PC-3 (cell line): ENCODE data around the gene CRY2. TPM values are rescaled to one million over a fixed set of nuclear protein-coding genes. Genes with fewer than 3 reads are reported as not detected.

ENCODE experiments used
- ATAC-seq: fragments of 200-7000 bp; cut with Tn5 transposase; 2 replicates; pipeline ENCODE4 v1.9.1; 2020; ENCODE audit warnings: mild to moderate bottlenecking, moderate library complexity
- BruUV-seq: library from RNA; stranded (reverse); fragments of 400-500 nt; replicated peaks from 2 replicates; lab custom pipeline; 2021; lab: Mats Ljungman, UMichigan
- CTCF ChIA-PET: fragments of 300-600 bp; sonication (Branson Sonifier 250); formaldehyde crosslinking; loops from one replicate; lab custom pipeline; 2022; ENCODE audit warnings: antibody characterized with exemption; lab: Charles Lee
- POLR2A ChIA-PET: fragments of 300-600 bp; sonication (Branson Sonifier 250); formaldehyde crosslinking; loops from one replicate; lab custom pipeline; 2022; ENCODE audit warnings: antibody characterized with exemption; ENCODE audit not compliant: unreplicated experiment; lab: Charles Lee
- DNase-seq: peaks from one replicate; pipeline ENCODE4 v3.0.0-alpha.2; 2015
- H2AFZ ChIP-seq: fragments of 300-600 bp; sonication (generic); 2 replicates; pipeline ENCODE4 v1.6.0; 2016; ENCODE audit warnings: antibody characterized with exemption, low read length
- H3F3A ChIP-seq: fragments of 300-600 bp; sonication (generic); one replicate; pipeline ENCODE4 v1.6.0; 2017; ENCODE audit warnings: antibody characterized with exemption, low read length, control low read depth, mild to moderate bottlenecking; ENCODE audit not compliant: unreplicated experiment
- H3K27ac ChIP-seq: fragments of 300-600 bp; sonication (generic); 2 replicates; pipeline ENCODE4 v1.5.1; 2016; ENCODE audit warnings: mild to moderate bottlenecking, low read length
- H3K27me3 ChIP-seq: fragments of 300-600 bp; sonication (generic); 2 replicates; pipeline ENCODE4 v1.6.1; 2016; ENCODE audit warnings: low read length, mixed read lengths
- H3K36me3 ChIP-seq: fragments of 300-600 bp; sonication (generic); 2 replicates; pipeline ENCODE4 v1.6.1; 2016; ENCODE audit warnings: low read depth, mixed run types, low read length, mixed read lengths
- H3K4me1 ChIP-seq: fragments of 300-600 bp; sonication (generic); 2 replicates; pipeline ENCODE4 v1.5.1; 2016; ENCODE audit warnings: low read length; ENCODE audit not compliant: insufficient read depth
- H3K4me2 ChIP-seq: fragments of 300-600 bp; sonication (generic); 2 replicates; pipeline ENCODE4 v1.6.0; 2016; ENCODE audit warnings: low read length
- H3K4me3 ChIP-seq: fragments of 300-600 bp; sonication (generic); 2 replicates; pipeline ENCODE4 v1.5.1; 2016; ENCODE audit warnings: mild to moderate bottlenecking, low read length, mixed read lengths
- H3K79me2 ChIP-seq: fragments of 300-600 bp; sonication (generic); 2 replicates; pipeline ENCODE4 v1.6.1; 2017; ENCODE audit warnings: low read length, mixed read lengths
- H3K9ac ChIP-seq: fragments of 300-600 bp; sonication (generic); 2 replicates; pipeline ENCODE4 v1.6.0; 2016; ENCODE audit warnings: mild to moderate bottlenecking, low read length
- H3K9me2 ChIP-seq: fragments of 300-600 bp; sonication (generic); replicated peaks from 2 replicates; pipeline ENCODE4 v1.6.1; 2016; ENCODE audit warnings: mixed run types, low read length, mixed read lengths
- H3K9me3 ChIP-seq: fragments of 300-600 bp; sonication (generic); 2 replicates; pipeline ENCODE4 v1.6.1; 2016; ENCODE audit warnings: low read length, mixed read lengths
- H4K20me1 ChIP-seq: fragments of 300-600 bp; sonication (generic); 2 replicates; pipeline ENCODE4 v1.6.1; 2016; ENCODE audit warnings: low read length, mixed read lengths
- EZH2 ChIP-seq: fragments of 300-600 bp; sonication (generic); IDR thresholded peaks from one replicate; pipeline ENCODE4 v1.6.1; 2017; ENCODE audit warnings: antibody characterized with exemption, mild to moderate bottlenecking, low read length; ENCODE audit not compliant: unreplicated experiment
- EZH2phosphoT487 ChIP-seq: fragments of 300-600 bp; sonication (generic); IDR thresholded peaks from 2 replicates; pipeline ENCODE4 v1.6.1; 2018; ENCODE audit warnings: mild to moderate bottlenecking, antibody characterized with exemption, low read length, borderline replicate concordance
- intact Hi-C: fragments of 100-400 bp; cut with micrococcal nuclease; formaldehyde crosslinking; loops from 2 replicates; pipeline ENCODE4 v1.9.0; 2023
- total RNA-seq: library from RNA; depleted of rRNA; stranded (reverse); fragments of >200 nt; gene quantifications from 2 replicates; pipeline ENCODE4 v1.2.3, GENCODE V29; 2014
- TF ChIP-seq, protein P1 (sequence below): fragments of 300-600 bp; sonication (generic); conservative IDR thresholded peaks from 2 replicates; pipeline ENCODE4 v1.5.1; 2017; ENCODE audit warnings: antibody characterized with exemption, low read depth, mild to moderate bottlenecking, low read length

Gene CRY2
- total RNA-seq, 1 experiment from 2014 or later, result 9.5 TPM

DNA sequence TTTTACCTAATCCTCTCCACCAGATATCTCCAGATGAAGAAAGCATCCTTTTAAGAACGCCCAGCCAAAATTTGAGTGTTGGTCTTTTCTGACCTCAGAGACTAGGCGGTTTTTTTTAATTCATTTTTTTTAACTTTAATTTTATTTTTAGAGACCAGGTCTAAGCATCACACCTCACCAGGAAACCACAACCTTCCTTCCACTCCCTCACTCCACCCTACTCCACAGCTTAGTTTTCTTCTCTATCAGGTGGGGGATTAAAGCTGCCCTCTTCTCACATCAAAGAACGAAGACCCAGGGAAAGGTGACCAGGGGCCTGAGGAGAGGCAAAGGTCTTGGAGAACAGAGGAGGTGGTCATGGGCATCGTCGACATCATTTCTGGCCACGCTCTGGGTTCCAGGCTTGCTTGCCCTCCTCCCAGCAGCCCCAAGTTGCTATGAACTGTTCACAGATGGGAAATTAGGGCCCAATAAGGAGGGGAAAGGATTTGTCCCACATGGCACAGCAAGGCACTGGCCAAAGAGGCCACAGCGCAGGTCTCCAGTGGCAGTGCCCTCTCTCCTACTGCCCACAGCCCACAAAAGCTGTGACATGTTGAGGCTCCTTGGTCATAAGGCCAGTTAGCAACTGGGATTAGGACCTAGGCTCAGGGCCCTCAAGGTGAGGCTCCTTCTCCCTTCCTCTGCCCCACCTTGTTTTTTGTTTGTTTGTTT, 71.8 kb downstream of the CRY2 start:
- no peak for ATAC-seq
- no TSS peak for BruUV-seq
- Histone ChIP-seq H3K9me3 (no peaks in the 10 kb centered on the region), H3K4me2 (peak overlapping the region; percentile 98), H3K4me3 (peak overlapping the region; percentile 96), H3K9me2 (no peaks in the 10 kb centered on the region), H3K36me3 (no peaks in the 10 kb centered on the region; the same call in 1 of the 2 replicates), H3K27me3 (no peaks in the 10 kb centered on the region), H3K4me1 (peaks cover 3% of the 10 kb centered on the region; the same call in 1 of the 2 replicates), H3K9ac (no peak overlapping the region), H3F3A (no peaks in the 10 kb centered on the region), H2AFZ (peak overlapping the region; percentile 94), H3K27ac (no peak overlapping the region), H4K20me1 (no peaks in the 10 kb centered on the region), H3K79me2 (peaks cover 19% of the 10 kb centered on the region)
- TF ChIP-seq EZH2 (no peak), EZH2phosphoT487 (no peak)
- TF ChIP-seq, protein P1, sequence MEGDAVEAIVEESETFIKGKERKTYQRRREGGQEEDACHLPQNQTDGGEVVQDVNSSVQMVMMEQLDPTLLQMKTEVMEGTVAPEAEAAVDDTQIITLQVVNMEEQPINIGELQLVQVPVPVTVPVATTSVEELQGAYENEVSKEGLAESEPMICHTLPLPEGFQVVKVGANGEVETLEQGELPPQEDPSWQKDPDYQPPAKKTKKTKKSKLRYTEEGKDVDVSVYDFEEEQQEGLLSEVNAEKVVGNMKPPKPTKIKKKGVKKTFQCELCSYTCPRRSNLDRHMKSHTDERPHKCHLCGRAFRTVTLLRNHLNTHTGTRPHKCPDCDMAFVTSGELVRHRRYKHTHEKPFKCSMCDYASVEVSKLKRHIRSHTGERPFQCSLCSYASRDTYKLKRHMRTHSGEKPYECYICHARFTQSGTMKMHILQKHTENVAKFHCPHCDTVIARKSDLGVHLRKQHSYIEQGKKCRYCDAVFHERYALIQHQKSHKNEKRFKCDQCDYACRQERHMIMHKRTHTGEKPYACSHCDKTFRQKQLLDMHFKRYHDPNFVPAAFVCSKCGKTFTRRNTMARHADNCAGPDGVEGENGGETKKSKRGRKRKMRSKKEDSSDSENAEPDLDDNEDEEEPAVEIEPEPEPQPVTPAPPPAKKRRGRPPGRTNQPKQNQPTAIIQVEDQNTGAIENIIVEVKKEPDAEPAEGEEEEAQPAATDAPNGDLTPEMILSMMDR, result no peak
- no peak for DNase-seq
- CTCF ChIA-PET, result no interaction called here
- POLR2A ChIA-PET, result no interaction called here
- intact Hi-C loops, result loop anchor here (1.0 to 2.0 kb wide), 4 partner anchors 38 to 76 kb away; partner anchors contain the start of gene CRY2

DNA sequence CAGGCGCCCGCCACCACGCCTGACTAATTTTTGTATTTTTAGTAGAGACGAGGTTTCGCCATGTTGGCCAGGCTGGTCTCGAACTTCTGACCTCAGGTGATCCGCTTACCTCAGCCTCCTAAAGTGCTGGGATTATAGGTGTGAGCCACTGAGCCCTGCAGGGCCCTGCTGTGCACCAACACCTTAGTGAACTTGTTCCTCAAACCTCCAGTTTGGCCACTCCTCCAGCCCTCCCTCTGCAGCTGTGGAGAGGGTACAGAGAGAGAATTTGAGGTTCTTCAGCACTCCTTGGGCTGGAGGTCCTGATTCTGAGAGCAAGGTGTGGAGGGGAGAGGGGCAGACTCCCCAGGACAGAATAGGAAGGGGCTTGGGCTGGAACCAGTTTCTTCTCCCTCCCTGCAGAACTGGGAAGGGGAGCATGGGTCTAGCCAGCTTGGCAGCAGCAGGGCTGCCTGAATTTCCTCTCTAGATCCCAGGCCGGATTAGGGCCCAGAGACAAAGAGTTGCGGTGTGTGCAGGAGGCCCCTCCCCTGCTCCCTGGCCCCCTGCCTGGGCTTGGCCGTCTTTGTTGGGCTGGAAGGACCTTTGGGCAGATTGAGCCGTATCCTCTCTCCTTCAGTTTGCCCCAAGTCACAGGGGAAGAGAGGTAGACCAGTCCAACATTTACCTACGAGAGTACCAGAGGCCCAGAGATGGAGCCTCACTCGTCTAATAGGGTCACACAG, 72.7 kb downstream of the CRY2 start:
- H3K9me3 ChIP-seq, result no peaks in the 10 kb centered on the region
- CTCF ChIA-PET, result no interaction called here
- H4K20me1 ChIP-seq, result no peaks in the 10 kb centered on the region
- no peak overlapping the region for H3K27ac ChIP-seq
- POLR2A ChIA-PET, result no interaction called here
- TF ChIP-seq EZH2 (no peak), EZH2phosphoT487 (no peak)
- TF ChIP-seq, protein P1, result no peak
- DNase-seq (no peak), ATAC-seq (no peak)
- no peak overlapping the region for H3K4me3 ChIP-seq
- no peak overlapping the region for H3K4me2 ChIP-seq
- BruUV-seq, result no TSS peak
- H3K36me3 ChIP-seq, result no peaks in the 10 kb centered on the region; the same call in 1 of the 2 replicates
- H3F3A ChIP-seq, result no peaks in the 10 kb centered on the region
- no peaks in the 10 kb centered on the region for H3K9me2 ChIP-seq
- no peak overlapping the region for H3K9ac ChIP-seq
- H3K27me3 ChIP-seq, result no peaks in the 10 kb centered on the region
- intact Hi-C loops, result loop anchor here (2.0 kb wide), 2 partner anchors 39 to 47 kb away; no protein-coding TSS in a partner anchor
- no peak overlapping the region for H2AFZ ChIP-seq
- peaks cover 3% of the 10 kb centered on the region; the same call in 1 of the 2 replicates for H3K4me1 ChIP-seq
- peaks cover 19% of the 10 kb centered on the region for H3K79me2 ChIP-seq
